ENCODE data around the gene MLLT3.
A peak's percentile ranks its signal among the peaks of the same experiment; 100 is the strongest.

Gene MLLT3

GRCh38 chr9:20559231-20559890 is 62.9 kb downstream of the MLLT3 start:
- Histone ChIP-seq H3K27ac (ENCODE audit: low read length) (no peak overlapping the region), H3K4me1 (ENCODE audit: insufficient read depth, low read length) (peaks cover 30% of the 10 kb centered on the region), H2AFZ (ENCODE audit: low read depth, low read length) (no peak overlapping the region), H3K4me3 (ENCODE audit: low read depth in 1 of 2, low read length in 2 of 2) (no peak overlapping the region), H3K79me2 (ENCODE audit: insufficient read depth, low read length) (peaks cover 91% of the 10 kb centered on the region), H4K20me1 (ENCODE audit: insufficient read depth, low read length) (peaks cover 23% of the 10 kb centered on the region; the same call in 1 of the 2 replicates), H3K9ac (ENCODE audit: low read depth, low read length) (no peak overlapping the region), H3K9me3 (ENCODE audit: insufficient read depth, low read length, severe bottlenecking) (no peaks in the 10 kb centered on the region), H3K4me2 (ENCODE audit: insufficient read depth, low read length) (no peak overlapping the region), H3K36me3 (ENCODE audit: insufficient read depth, low read length) (no peaks in the 10 kb centered on the region), H3K27me3 (ENCODE audit: insufficient read depth, low read length, poor library complexity) (no peaks in the 10 kb centered on the region)
- TF ChIP-seq CTCF (IDR thresholded peaks at IDR 0.05; ENCODE audit: borderline replicate concordance, extremely low read depth, low read length, poor library complexity, severe bottlenecking) (no peak), EZH2 (IDR thresholded peaks at IDR 0.05; ENCODE audit: borderline replicate concordance, low read depth, low read length, severe bottlenecking) (no peak)
- ATAC-seq (ENCODE audit: insufficient read depth, low read depth) (no peak), DNase-seq (no peak)

GRCh38 chr9:20558566-20559016 is 63.7 kb downstream of the MLLT3 start:
- Histone ChIP-seq H2AFZ (ENCODE audit: low read depth, low read length) (no peak overlapping the region), H4K20me1 (ENCODE audit: insufficient read depth, low read length) (peaks cover 23% of the 10 kb centered on the region; the same call in 1 of the 2 replicates), H3K27me3 (ENCODE audit: insufficient read depth, low read length, poor library complexity) (no peaks in the 10 kb centered on the region), H3K4me3 (ENCODE audit: low read depth in 1 of 2, low read length in 2 of 2) (no peak overlapping the region), H3K79me2 (ENCODE audit: insufficient read depth, low read length) (peaks cover 91% of the 10 kb centered on the region), H3K4me1 (ENCODE audit: insufficient read depth, low read length) (peaks cover 38% of the 10 kb centered on the region), H3K9me3 (ENCODE audit: insufficient read depth, low read length, severe bottlenecking) (no peaks in the 10 kb centered on the region), H3K36me3 (ENCODE audit: insufficient read depth, low read length) (no peaks in the 10 kb centered on the region), H3K9ac (ENCODE audit: low read depth, low read length) (no peak overlapping the region), H3K27ac (ENCODE audit: low read length) (no peak overlapping the region), H3K4me2 (ENCODE audit: insufficient read depth, low read length) (no peak overlapping the region)
- TF ChIP-seq CTCF (IDR thresholded peaks at IDR 0.05; ENCODE audit: borderline replicate concordance, extremely low read depth, low read length, poor library complexity, severe bottlenecking) (no peak), EZH2 (IDR thresholded peaks at IDR 0.05; ENCODE audit: borderline replicate concordance, low read depth, low read length, severe bottlenecking) (no peak)
- no peak for DNase-seq
- ATAC-seq (ENCODE audit: insufficient read depth, low read depth), result no peak

GRCh38 chr9:20557890-20558565 is 64.3 kb downstream of the MLLT3 start:
- Histone ChIP-seq H3K27ac (ENCODE audit: low read length) (no peak overlapping the region), H3K79me2 (ENCODE audit: insufficient read depth, low read length) (peaks cover 91% of the 10 kb centered on the region), H3K27me3 (ENCODE audit: insufficient read depth, low read length, poor library complexity) (no peaks in the 10 kb centered on the region), H2AFZ (ENCODE audit: low read depth, low read length) (no peak overlapping the region), H4K20me1 (ENCODE audit: insufficient read depth, low read length) (peaks cover 22% of the 10 kb centered on the region; the same call in 1 of the 2 replicates), H3K9ac (ENCODE audit: low read depth, low read length) (no peak overlapping the region), H3K9me3 (ENCODE audit: insufficient read depth, low read length, severe bottlenecking) (no peaks in the 10 kb centered on the region), H3K4me1 (ENCODE audit: insufficient read depth, low read length) (peaks cover 38% of the 10 kb centered on the region), H3K36me3 (ENCODE audit: insufficient read depth, low read length) (no peaks in the 10 kb centered on the region), H3K4me3 (ENCODE audit: low read depth in 1 of 2, low read length in 2 of 2) (no peak overlapping the region), H3K4me2 (ENCODE audit: insufficient read depth, low read length) (no peak overlapping the region)
- TF ChIP-seq EZH2 (IDR thresholded peaks at IDR 0.05; ENCODE audit: borderline replicate concordance, low read depth, low read length, severe bottlenecking) (no peak), CTCF (IDR thresholded peaks at IDR 0.05; ENCODE audit: borderline replicate concordance, extremely low read depth, low read length, poor library complexity, severe bottlenecking) (no peak)
- ATAC-seq (ENCODE audit: insufficient read depth, low read depth) (0 out of 3 replicates have a peak, but pooled peaks have one; percentile 34), DNase-seq (no peak)

Measured in DND-41 (cell line).